Naive thymus-derived CD4-positive, alpha-beta T cell (primary cell): Measurements from ENCODE around the gene SMIM9. TPM values are rescaled to one million over a fixed set of nuclear protein-coding genes. Genes with fewer than 3 reads are reported as not detected.

Experiments used
- ATAC-seq: fragments of 150-1000 bp; cut with Tn5 transposase; 2 replicates; pipeline ENCODE4 v1.10.0; 2021; ENCODE audit warnings: mild to moderate bottlenecking, moderate library complexity
- CTCF ChIA-PET: fragments of 350-600 bp; sonication (Branson Sonifier 250); formaldehyde crosslinking; loops from one replicate; lab custom pipeline; 2021; ENCODE audit warnings: antibody characterized with exemption; lab: Charles Lee
- POLR2A ChIA-PET: fragments of 350-600 bp; sonication (Branson Sonifier 250); formaldehyde crosslinking; loops from one replicate; lab custom pipeline; 2021; ENCODE audit warnings: antibody characterized with exemption, inconsistent platforms; lab: Charles Lee
- DNase-seq, 9 donors: peaks; one replicate each; pipeline versions ENCODE4 v3.0.0 to v3.0.0-alpha.2; 2020 to 2022; ENCODE audit warnings: mixed read lengths in 1 of 9
- H3K27ac ChIP-seq: one replicate; pipeline ENCODE4 v1.7.0; 2013; ENCODE audit warnings: mild to moderate bottlenecking, low read depth, low read length, moderate library complexity
- H3K27me3 ChIP-seq, 2 donors: one replicate each; pipeline ENCODE4 v1.7.0; 2013; ENCODE audit warnings: low read length in 2 of 2, mild to moderate bottlenecking in 2 of 2, moderate library complexity in 2 of 2; ENCODE audit not compliant: control insufficient read depth in 2 of 2, insufficient read depth in 2 of 2
- H3K36me3 ChIP-seq, 3 experiments: 1 replicate in 2 of 3; 2 replicates in 1 of 3; pipeline ENCODE4 v1.7.0; 2013; ENCODE audit warnings: low read length in 3 of 3, mild to moderate bottlenecking in 3 of 3, moderate library complexity in 1 of 3; ENCODE audit not compliant: insufficient read depth in 3 of 3, control insufficient read depth in 2 of 3
- H3K4me1 ChIP-seq, 2 donors: one replicate each; pipeline ENCODE4 v1.7.0; 2013; ENCODE audit warnings: low read length in 2 of 2, mild to moderate bottlenecking in 2 of 2, moderate library complexity in 1 of 2; ENCODE audit not compliant: control insufficient read depth in 2 of 2, insufficient read depth in 2 of 2
- H3K4me3 ChIP-seq: 2 replicates; pipeline ENCODE4 v1.7.0; 2013; ENCODE audit warnings: mild to moderate bottlenecking, low read length
- H3K9me3 ChIP-seq, 3 experiments: 1 replicate in 2 of 3; 2 replicates in 1 of 3; pipeline ENCODE4 v1.7.0; 2013; ENCODE audit warnings: low read length in 3 of 3; ENCODE audit not compliant: control insufficient read depth in 2 of 3
- H3K27ac Mint-ChIP-seq, 9 donors: one replicate each; pipeline ENCODE4 v1.8.0; 2020 to 2022; ENCODE audit warnings: mixed read lengths in 9 of 9, mild to moderate bottlenecking in 8 of 9, moderate library complexity in 5 of 9, inconsistent platforms in 2 of 9
- H3K27me3 Mint-ChIP-seq, 5 donors: one replicate each; pipeline ENCODE4 v1.8.0; 2021 to 2022; ENCODE audit warnings: mixed read lengths in 5 of 5, mild to moderate bottlenecking in 1 of 5
- H3K36me3 Mint-ChIP-seq, 5 donors: one replicate each; pipeline ENCODE4 v1.8.0; 2020 to 2022; ENCODE audit warnings: mixed read lengths in 5 of 5, mild to moderate bottlenecking in 3 of 5, inconsistent platforms in 1 of 5
- H3K4me1 Mint-ChIP-seq, 7 donors: one replicate each; pipeline ENCODE4 v1.8.0; 2020 to 2022; ENCODE audit warnings: mixed read lengths in 7 of 7, mild to moderate bottlenecking in 3 of 7, inconsistent platforms in 1 of 7
- H3K4me3 Mint-ChIP-seq, 10 donors: one replicate each; pipeline ENCODE4 v1.8.0; 2020 to 2022; ENCODE audit warnings: mild to moderate bottlenecking in 10 of 10, mixed read lengths in 10 of 10, moderate library complexity in 6 of 10, inconsistent platforms in 2 of 10
- H3K9me3 Mint-ChIP-seq, 11 donors: one replicate each; pipeline ENCODE4 v1.8.0; 2020 to 2022; ENCODE audit warnings: mixed read lengths in 11 of 11, mild to moderate bottlenecking in 4 of 11, inconsistent platforms in 1 of 11, moderate library complexity in 1 of 11
- intact Hi-C, 2 donors: fragments of 100-400 bp; cut with micrococcal nuclease; formaldehyde crosslinking; loops; one replicate each; pipeline ENCODE4 v1.15.1; 2023
- polyA plus RNA-seq, 2 donors: library from polyadenylated mRNA; unstranded; fragments of 300-500 nt; fragmentation: Illumina TruSeq; gene quantifications; one replicate each; pipeline ENCODE4 v1.2.3, GENCODE V29; 2021
- total RNA-seq, 6 experiments: library from RNA in 5 of 6; stranded (reverse) in 5 of 6; gene quantifications; 1 replicate in 5 of 6; 2 replicates in 1 of 6; pipeline ENCODE4 v1.2.3 and lab custom pipeline; 2021 to 2026

SMIM9 gene
- total and polyA plus RNA-seq, 7 experiments from 2014 or later = not detected

GRCh38 chrX:154809939-154810665 is 24.4 kb downstream of the SMIM9 start:
- H3K4me3 Mint-ChIP-seq = no peak overlapping the region
- H3K36me3 Mint-ChIP-seq = peaks cover 0 to 3% (median 0%) of the 10 kb centered on the region in 5 donors
- Histone ChIP-seq H3K4me3 (no peak overlapping the region), H3K9me3 (no peaks in the 10 kb centered on the region), H3K36me3 (no peaks in the 10 kb centered on the region), H3K27me3 (no peaks in the 10 kb centered on the region), H3K27ac (no peak overlapping the region), H3K4me1 (no peaks in the 10 kb centered on the region)
- peaks cover 0 to 19% (median 0%) of the 10 kb centered on the region in 5 donors for H3K27me3 Mint-ChIP-seq
- DNase-seq (no peak), ATAC-seq (no peak)
- ChIA-PET POLR2A (no interaction called here), CTCF (no interaction called here)
- peaks cover 0 to 3% (median 0%) of the 10 kb centered on the region in 11 donors for H3K9me3 Mint-ChIP-seq
- intact Hi-C loops = loop anchor here in 1 of 2 donors (10.0 kb wide), 1 partner anchor 805 kb away; the partner anchor contains the start of genes SPRY3 and TMLHE
- H3K4me1 Mint-ChIP-seq = peaks cover 0 to 9% (median 0%) of the 10 kb centered on the region in 7 donors
- H3K27ac Mint-ChIP-seq = no peak overlapping the region

GRCh38 chrX:154806837-154807501 is 27.5 kb downstream of the SMIM9 start:
- Histone ChIP-seq H3K9me3 (no peaks in the 10 kb centered on the region), H3K27me3 (no peaks in the 10 kb centered on the region), H3K36me3 (no peaks in the 10 kb centered on the region), H3K4me3 (no peak overlapping the region), H3K4me1 (peaks cover 0 to 13% of the 10 kb centered on the region in 2 donors), H3K27ac (no peak overlapping the region)
- Mint-ChIP-seq H3K36me3 (peaks cover 0 to 3% (median 0%) of the 10 kb centered on the region in 5 donors), H3K9me3 (peaks cover 0 to 3% (median 0%) of the 10 kb centered on the region in 11 donors), H3K27me3 (peaks cover 0 to under 1% (median 0%) of the 10 kb centered on the region in 5 donors), H3K4me1 (peaks cover 6 to 32% (median 26%) of the 10 kb centered on the region in 7 donors), H3K4me3 (no peak overlapping the region), H3K27ac (no peak overlapping the region)
- DNase-seq (no peak), ATAC-seq (no peak)
- CTCF ChIA-PET = no interaction called here
- intact Hi-C loops = loop anchor here in 1 of 2 donors (10.0 kb wide), 1 partner anchor 808 kb away; the partner anchor contains the start of genes SPRY3 and TMLHE
- POLR2A ChIA-PET = interaction anchor here (0.6 kb wide), 1 partner anchor 283 kb away, joined by 3 read pairs; no protein-coding TSS in a partner anchor

GRCh38 chrX:154805696-154806091 is 28.8 kb downstream of the SMIM9 start:
- H3K27me3 Mint-ChIP-seq = no peaks in the 10 kb centered on the region
- H3K9me3 ChIP-seq = no peaks in the 10 kb centered on the region

GRCh38 chrX:154804957-154805695 is 29.3 kb downstream of the SMIM9 start, which contains the start of gene MPP1:
MPP1 (minus strand) TSS chrX:154805485; CDS start chrX:154805373, 112 bp downstream.
- H3K27ac Mint-ChIP-seq = peak within 1 kb of the TSS; percentile 53 to 82 (median 73)
- peaks cover 0 to 27% of the 10 kb centered on the region in 2 donors for H3K4me1 ChIP-seq
- peaks cover 0 to 3% (median 0%) of the 10 kb centered on the region in 11 donors for H3K9me3 Mint-ChIP-seq
- POLR2A ChIA-PET = interaction anchor here (0.9 to 2.1 kb wide), 2 partner anchors 22 to 43 kb away, joined by 3 to 15 read pairs; partner anchors contain the start of gene DKC1
- peak; percentile 99 for ATAC-seq
- H3K27me3 Mint-ChIP-seq = no peaks in the 10 kb centered on the region
- H3K36me3 ChIP-seq = no peaks in the 10 kb centered on the region
- peak within 1 kb of the TSS; percentile 74 for H3K27ac ChIP-seq
- H3K4me3 Mint-ChIP-seq = peak within 1 kb of the TSS; percentile 80 to 91 (median 84)
- H3K27me3 ChIP-seq = no peaks in the 10 kb centered on the region
- DNase-seq = peak; percentile 61 to 79 (median 74)
- CTCF ChIA-PET = no interaction called here
- peak within 1 kb of the TSS; percentile 55 for H3K4me3 ChIP-seq
- H3K9me3 ChIP-seq = no peaks in the 10 kb centered on the region
- peaks cover 8 to 46% (median 42%) of the 10 kb centered on the region in 7 donors for H3K4me1 Mint-ChIP-seq
- peaks cover 0 to 3% (median 0%) of the 10 kb centered on the region in 5 donors for H3K36me3 Mint-ChIP-seq
- intact Hi-C loops = loop anchor here (1.0 to 10.0 kb wide), 4 partner anchors 37 to 810 kb away; partner anchors contain the start of genes DKC1 (in 2 of the 2), FUNDC2 (in 1 of the 2), SPRY3 (in 1 of the 2) and TMLHE (in 1 of the 2)

More at GRCh38 chrX:154805696-154806091, 28.8 kb downstream of the SMIM9 start:
- Mint-ChIP-seq H3K27ac (peak overlapping the region in 6 of 9 donors; percentile 41 to 71 (median 53)), H3K4me3 (peak overlapping the region; percentile 80 to 91 (median 83)), H3K9me3 (peaks cover 0 to 3% (median 0%) of the 10 kb centered on the region in 11 donors), H3K4me1 (peaks cover 6 to 40% (median 36%) of the 10 kb centered on the region in 7 donors), H3K36me3 (peaks cover 0 to 3% (median 0%) of the 10 kb centered on the region in 5 donors)
- peak overlapping the region; percentile 55 for H3K4me3 ChIP-seq
- no peak for DNase-seq
- peak overlapping the region; percentile 34 for H3K27ac ChIP-seq
- H3K36me3 ChIP-seq = no peaks in the 10 kb centered on the region
- CTCF ChIA-PET = no interaction called here
- ATAC-seq = no peak
- POLR2A ChIA-PET = interaction anchor here (0.9 to 2.1 kb wide), 2 partner anchors 23 to 43 kb away, joined by 3 to 15 read pairs; partner anchors contain the start of gene DKC1
- H3K27me3 ChIP-seq = no peaks in the 10 kb centered on the region
- H3K4me1 ChIP-seq = peaks cover 0 to 22% of the 10 kb centered on the region in 2 donors
- intact Hi-C loops = loop anchor here (1.0 to 10.0 kb wide), 3 partner anchors 43 to 809 kb away; partner anchors contain the start of genes DKC1 (in 2 of the 2), FUNDC2 (in 1 of the 2), SPRY3 (in 1 of the 2) and TMLHE (in 1 of the 2)

GRCh38 chrX:154804261-154804956 is 30.1 kb downstream of the SMIM9 start:
- H3K4me3 ChIP-seq = peak overlapping the region; percentile 55
- H3K27me3 ChIP-seq = no peaks in the 10 kb centered on the region
- peaks cover 0 to 3% (median 0%) of the 10 kb centered on the region in 11 donors for H3K9me3 Mint-ChIP-seq
- no peaks in the 10 kb centered on the region for H3K36me3 ChIP-seq
- ATAC-seq = no peak
- peak overlapping the region; percentile 74 for H3K27ac ChIP-seq
- intact Hi-C loops = loop anchor here (5.0 to 10.0 kb wide), 2 partner anchors 38 to 810 kb away; partner anchors contain the start of genes SPRY3 (in 1 of the 2) and TMLHE (in 1 of the 2)
- H3K4me1 ChIP-seq = peaks cover 0 to 34% of the 10 kb centered on the region in 2 donors
- DNase-seq = no peak
- H3K9me3 ChIP-seq = no peaks in the 10 kb centered on the region
- peak overlapping the region; percentile 80 to 91 (median 84) for H3K4me3 Mint-ChIP-seq
- H3K27ac Mint-ChIP-seq = peak overlapping the region; percentile 31 to 82 (median 73)
- CTCF ChIA-PET = no interaction called here
- H3K4me1 Mint-ChIP-seq = peaks cover 16 to 53% (median 49%) of the 10 kb centered on the region in 7 donors
- peaks cover 0 to 3% (median 0%) of the 10 kb centered on the region in 5 donors for H3K36me3 Mint-ChIP-seq
- H3K27me3 Mint-ChIP-seq = no peaks in the 10 kb centered on the region
- POLR2A ChIA-PET = interaction anchor here (2.1 kb wide), 1 partner anchor 42 kb away, joined by 15 read pairs; the partner anchor contains the start of gene DKC1
